CD4-positive, alpha-beta T cell treated with Interferon alpha-2 for 1 hour (primary cell): ENCODE measurements around the gene OR2A1.
"Not testable (repeated sequence)": the region's sequence is repeated elsewhere in the genome, so short reads cannot be mapped to it uniquely, and the experiment has no call there.

Source experiments
- DNase-seq, 2 donors: peaks; one replicate each; pipeline ENCODE4 v3.0.0-alpha.2; 2020 to 2022

Gene OR2A1

GRCh38 chr7:144325868-144326267 lies 13.6 kb downstream of the OR2A1 start:
- DNase-seq: not testable (repeated sequence)

GRCh38 chr7:144330044-144330443 lies 17.8 kb downstream of the OR2A1 start:
- DNase-seq: not testable (repeated sequence)

- DNase-seq: not testable (repeated sequence)
Observed at GRCh38 chr7:144331221-144331995, 19.2 kb downstream of the OR2A1 start.

GRCh38 chr7:144331996-144332288 lies 19.7 kb downstream of the OR2A1 start:
- DNase-seq: not testable (repeated sequence)

GRCh38 chr7:144348625-144349024 lies 36.4 kb downstream of the OR2A1 start:
- not testable (repeated sequence) for DNase-seq

GRCh38 chr7:144351667-144352066 lies 39.4 kb downstream of the OR2A1 start:
- DNase-seq: not testable (repeated sequence)

GRCh38 chr7:144355176-144355822 lies 43.1 kb downstream of the OR2A1 start, which contains the start of gene ARHGEF5:
TSS of gene ARHGEF5 (plus strand) at chr7:144355402. CDS start at chr7:144362670, 7,268 bp downstream.
- DNase-seq: not testable (repeated sequence)

- DNase-seq: not testable (repeated sequence)
Observed at GRCh38 chr7:144356185-144356584, 44.0 kb downstream of the OR2A1 start.

GRCh38 chr7:144356860-144357259 lies 44.6 kb downstream of the OR2A1 start:
- DNase-seq: not testable (repeated sequence)

GRCh38 chr7:144362061-144362460 lies 49.8 kb downstream of the OR2A1 start:
- DNase-seq: not testable (repeated sequence)

GRCh38 chr7:144365523-144365922 lies 53.3 kb downstream of the OR2A1 start:
- DNase-seq: not testable (repeated sequence)

GRCh38 chr7:144367250-144367649 lies 55.0 kb downstream of the OR2A1 start:
- DNase-seq: not testable (repeated sequence)

GRCh38 chr7:144369221-144369620 lies 57.0 kb downstream of the OR2A1 start:
- not testable (repeated sequence) for DNase-seq
